Stimulated activated naive CD4-positive, alpha-beta T cell (primary cell): ENCODE measurements around the gene CP.

Source experiments
- DNase-seq, 6 experiments: peaks; one replicate each; lab custom pipeline; 2025; lab: John Stamatoyannopoulos, UW

Gene CP

DNA sequence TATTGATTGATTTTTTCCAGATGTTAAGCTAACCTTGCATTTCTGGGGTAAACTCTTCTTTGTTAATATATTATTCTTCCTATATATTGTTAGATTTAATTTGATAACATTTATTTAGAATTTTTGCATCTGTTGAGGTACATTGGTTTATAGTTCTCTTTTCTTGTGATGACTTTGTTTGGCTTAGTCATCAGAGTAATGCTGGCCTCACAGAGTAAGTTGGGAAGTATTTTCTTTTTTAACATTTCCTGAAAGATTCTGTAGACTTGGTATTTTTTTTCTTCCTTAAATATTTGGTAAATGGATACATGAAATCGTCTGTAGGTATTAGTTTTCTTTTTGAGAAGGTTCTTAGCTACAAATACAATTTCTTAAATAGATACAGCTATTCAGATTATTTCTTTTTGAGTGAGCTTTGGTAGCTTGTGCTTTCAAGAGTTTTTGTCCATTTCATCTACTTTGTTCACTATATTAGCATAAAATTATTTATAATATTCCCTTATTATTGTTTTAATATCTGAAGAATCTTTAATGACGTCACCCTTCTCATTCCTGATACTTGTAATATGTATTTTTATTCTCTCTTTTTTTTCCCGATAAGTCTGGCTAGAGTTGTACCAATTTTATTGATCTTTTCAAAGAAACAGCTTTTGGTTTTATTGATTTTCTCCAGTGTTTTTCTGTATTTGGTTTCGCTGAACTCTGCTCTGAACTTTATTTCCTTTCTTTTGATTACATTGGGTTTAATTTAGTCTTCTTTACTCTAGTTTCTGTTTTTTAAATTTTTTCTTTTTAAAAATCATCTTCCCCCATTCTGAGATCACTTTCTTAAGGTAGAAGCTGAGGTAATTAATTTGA lies 98.7 kb downstream of the CP start:
- DNase-seq = no peak
